Endothelial cell (in vitro differentiated cells): ENCODE results near the gene SHISA3. TPM values are rescaled to one million over a fixed set of nuclear protein-coding genes. Genes with fewer than 3 reads are reported as not detected.

Source experiments
- DNase-seq: peaks from one replicate; pipeline ENCODE4 v3.0.0; 2021; ENCODE audit warnings: low spot score
- H3K27ac Mint-ChIP-seq: one replicate; pipeline ENCODE4 v1.8.0; 2021; ENCODE audit warnings: mixed read lengths, inconsistent platforms; ENCODE audit not compliant: unreplicated experiment
- H3K27me3 Mint-ChIP-seq: one replicate; pipeline ENCODE4 v1.8.0; 2021; ENCODE audit warnings: mild to moderate bottlenecking, moderate library complexity, mixed read lengths, inconsistent platforms; ENCODE audit not compliant: unreplicated experiment
- H3K36me3 Mint-ChIP-seq: one replicate; pipeline ENCODE4 v1.8.0; 2021; ENCODE audit warnings: mild to moderate bottlenecking, low read depth, mixed read lengths, inconsistent platforms; ENCODE audit not compliant: unreplicated experiment
- H3K4me1 Mint-ChIP-seq: one replicate; pipeline ENCODE4 v1.8.0; 2021; ENCODE audit warnings: mild to moderate bottlenecking, mixed read lengths, inconsistent platforms; ENCODE audit not compliant: unreplicated experiment
- H3K4me3 Mint-ChIP-seq: one replicate; pipeline ENCODE4 v1.8.0; 2021; ENCODE audit warnings: mild to moderate bottlenecking, mixed read lengths, inconsistent platforms; ENCODE audit not compliant: unreplicated experiment
- H3K9me3 Mint-ChIP-seq: one replicate; pipeline ENCODE4 v1.8.0; 2021; ENCODE audit warnings: mixed read lengths, inconsistent platforms; ENCODE audit not compliant: unreplicated experiment
- total RNA-seq: library from RNA; stranded (reverse); fragmentation: NEBNext Ultra II Directional; extraction: Animal tissue kit (Norgen Biotek cat#: 25700); gene quantifications from one replicate; pipeline ENCODE4 v1.2.1, GENCODE V29; 2021; ENCODE audit not compliant: unreplicated experiment
- TF ChIP-seq, protein P1 (sequence below): fragments of 200-600 bp; sonication (generic); IDR thresholded peaks from one replicate; pipeline ENCODE4 v1.5.0; 2021; ENCODE audit warnings: antibody characterized with exemption; ENCODE audit not compliant: unreplicated experiment

Gene SHISA3
- total RNA-seq, 1 donor from 2014 or later: 0.36 TPM

DNA sequence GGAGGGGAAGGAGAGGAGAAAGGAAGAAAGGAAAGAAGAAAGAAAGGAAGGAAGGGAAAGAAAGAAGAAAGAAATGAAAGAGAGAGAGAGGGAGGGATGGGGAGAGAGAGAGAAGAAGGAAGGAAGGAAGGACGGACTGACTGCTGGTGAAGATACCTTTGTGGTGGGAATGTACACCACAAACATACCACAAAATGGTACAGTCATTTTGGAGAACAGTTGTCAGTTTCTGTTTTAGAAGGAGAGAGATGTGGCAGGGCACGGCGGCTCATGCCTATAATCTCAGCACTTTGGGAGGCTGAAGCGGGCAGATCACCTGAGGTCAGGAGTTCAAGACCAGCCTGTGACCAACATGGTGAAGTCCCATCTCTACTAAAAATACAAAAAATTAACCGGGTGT, 40.0 kb upstream of the SHISA3 start:
- TF ChIP-seq, protein P1, sequence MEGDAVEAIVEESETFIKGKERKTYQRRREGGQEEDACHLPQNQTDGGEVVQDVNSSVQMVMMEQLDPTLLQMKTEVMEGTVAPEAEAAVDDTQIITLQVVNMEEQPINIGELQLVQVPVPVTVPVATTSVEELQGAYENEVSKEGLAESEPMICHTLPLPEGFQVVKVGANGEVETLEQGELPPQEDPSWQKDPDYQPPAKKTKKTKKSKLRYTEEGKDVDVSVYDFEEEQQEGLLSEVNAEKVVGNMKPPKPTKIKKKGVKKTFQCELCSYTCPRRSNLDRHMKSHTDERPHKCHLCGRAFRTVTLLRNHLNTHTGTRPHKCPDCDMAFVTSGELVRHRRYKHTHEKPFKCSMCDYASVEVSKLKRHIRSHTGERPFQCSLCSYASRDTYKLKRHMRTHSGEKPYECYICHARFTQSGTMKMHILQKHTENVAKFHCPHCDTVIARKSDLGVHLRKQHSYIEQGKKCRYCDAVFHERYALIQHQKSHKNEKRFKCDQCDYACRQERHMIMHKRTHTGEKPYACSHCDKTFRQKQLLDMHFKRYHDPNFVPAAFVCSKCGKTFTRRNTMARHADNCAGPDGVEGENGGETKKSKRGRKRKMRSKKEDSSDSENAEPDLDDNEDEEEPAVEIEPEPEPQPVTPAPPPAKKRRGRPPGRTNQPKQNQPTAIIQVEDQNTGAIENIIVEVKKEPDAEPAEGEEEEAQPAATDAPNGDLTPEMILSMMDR: no peak
- Mint-ChIP-seq H3K9me3 (no peaks in the 10 kb centered on the region), H3K4me1 (no peaks in the 10 kb centered on the region), H3K27ac (no peak overlapping the region), H3K27me3 (no peaks in the 10 kb centered on the region), H3K36me3 (no peaks in the 10 kb centered on the region), H3K4me3 (no peak overlapping the region)
- no peak for DNase-seq

DNA sequence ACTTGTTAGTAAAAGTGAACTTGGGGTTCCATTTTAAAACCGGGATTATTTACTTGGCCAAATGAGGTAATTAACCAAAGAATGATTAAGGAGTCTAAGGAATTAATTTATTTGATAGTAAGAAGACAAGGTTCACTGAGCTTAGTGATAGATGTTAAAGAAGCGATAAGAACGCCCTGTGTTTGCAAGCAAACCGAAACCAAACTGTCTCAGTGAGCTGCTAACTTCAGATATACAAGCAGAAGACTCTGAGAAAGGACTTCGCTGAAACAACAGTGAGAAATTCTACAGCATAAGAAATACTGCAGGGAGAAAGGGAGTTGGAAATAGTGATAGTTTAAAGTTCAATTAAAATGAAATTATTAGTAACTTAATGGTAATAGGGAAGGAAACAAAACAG, 37.6 kb upstream of the SHISA3 start:
- Mint-ChIP-seq H3K4me1 (no peaks in the 10 kb centered on the region), H3K4me3 (no peak overlapping the region), H3K9me3 (no peaks in the 10 kb centered on the region), H3K27ac (no peak overlapping the region), H3K36me3 (no peaks in the 10 kb centered on the region), H3K27me3 (no peaks in the 10 kb centered on the region)
- TF ChIP-seq, protein P1: no peak
- no peak for DNase-seq

DNA sequence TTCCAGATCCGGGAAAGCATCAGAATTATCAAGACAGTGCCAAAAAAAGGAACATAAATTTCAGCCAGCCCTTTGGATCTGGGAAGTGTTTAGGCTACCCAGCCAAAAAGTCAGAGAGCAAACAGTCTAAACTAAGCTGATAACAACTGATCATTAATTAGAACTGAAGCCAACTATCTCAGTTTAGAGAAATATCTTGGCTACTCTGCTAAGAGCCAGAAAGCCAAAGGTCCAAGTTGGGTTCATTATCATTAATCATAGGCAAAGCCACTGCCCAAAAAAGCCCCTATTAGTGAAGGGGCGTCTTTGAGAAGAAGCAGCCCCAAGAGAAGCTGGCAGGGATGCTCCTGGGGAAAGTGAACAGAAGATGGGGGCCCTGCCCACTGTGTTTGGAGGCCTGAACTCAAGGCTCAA, 37.0 kb upstream of the SHISA3 start:
- no peaks in the 10 kb centered on the region for H3K9me3 Mint-ChIP-seq
- H3K36me3 Mint-ChIP-seq: no peaks in the 10 kb centered on the region
- TF ChIP-seq, protein P1: no peak
- H3K27ac Mint-ChIP-seq: no peak overlapping the region
- H3K27me3 Mint-ChIP-seq: no peaks in the 10 kb centered on the region
- no peak overlapping the region for H3K4me3 Mint-ChIP-seq
- no peaks in the 10 kb centered on the region for H3K4me1 Mint-ChIP-seq
- DNase-seq: no peak

DNA sequence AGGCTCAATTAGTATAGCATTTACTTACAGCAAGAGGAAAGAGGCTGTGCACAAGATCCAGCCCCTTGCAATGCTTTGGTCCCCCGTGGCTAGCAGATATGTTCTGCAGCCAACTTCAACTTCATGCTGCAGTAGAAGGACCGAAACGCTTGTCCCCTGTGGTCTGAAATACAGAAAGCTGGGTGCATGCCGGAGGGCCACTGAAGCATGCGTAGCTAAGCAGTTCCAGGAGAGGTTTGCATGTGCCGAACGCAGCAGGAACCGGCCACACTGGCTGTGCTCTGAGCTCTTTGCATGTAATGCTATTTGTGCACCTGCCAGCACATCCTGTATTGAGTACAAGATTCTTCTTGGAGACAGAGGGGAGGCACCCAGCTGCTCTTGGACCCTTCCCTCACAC, 35.8 kb upstream of the SHISA3 start:
- Mint-ChIP-seq H3K9me3 (no peaks in the 10 kb centered on the region), H3K27ac (no peak overlapping the region), H3K36me3 (no peaks in the 10 kb centered on the region), H3K4me1 (no peaks in the 10 kb centered on the region), H3K27me3 (no peaks in the 10 kb centered on the region), H3K4me3 (no peak overlapping the region)
- TF ChIP-seq, protein P1: no peak
- DNase-seq: no peak

DNA sequence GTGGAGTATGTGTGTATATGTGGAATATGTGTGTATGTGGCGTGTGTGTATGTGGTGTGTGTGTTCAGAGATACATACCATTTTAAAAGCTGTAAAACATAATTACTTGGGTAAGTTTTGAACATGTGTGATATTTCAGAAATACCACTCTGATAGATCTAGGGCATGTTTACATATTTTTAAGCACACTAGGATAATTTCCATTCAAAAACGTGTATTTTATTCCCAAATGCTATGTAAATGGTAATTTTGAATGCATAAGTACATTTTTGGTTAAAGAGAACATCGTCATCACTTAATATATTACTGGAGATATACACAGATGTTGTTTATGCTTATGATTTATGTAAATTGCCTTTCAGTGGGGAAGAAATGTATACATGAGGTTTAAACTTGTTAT, 34.7 kb upstream of the SHISA3 start:
- Mint-ChIP-seq H3K27ac (no peak overlapping the region), H3K9me3 (no peaks in the 10 kb centered on the region), H3K36me3 (no peaks in the 10 kb centered on the region), H3K27me3 (no peaks in the 10 kb centered on the region), H3K4me3 (no peak overlapping the region), H3K4me1 (no peaks in the 10 kb centered on the region)
- TF ChIP-seq, protein P1: no peak
- DNase-seq: no peak
